Testis (tissue), 3 donors: ENCODE measurements around the gene ERC1. TPM values are rescaled to one million over a fixed set of nuclear protein-coding genes. Genes with fewer than 3 reads are reported as not detected.

Source experiments
- DNase-seq: peaks from one replicate; pipeline ENCODE4 v3.0.0-alpha.2; 2019
- H3K27ac ChIP-seq, 2 donors: fragments of 200-600 bp; sonication (generic); one replicate each; pipeline ENCODE4 v1.5.1; 2019
- H3K27me3 ChIP-seq: fragments of 200-600 bp; sonication (generic); one replicate; pipeline ENCODE4 v1.5.1; 2019
- H3K36me3 ChIP-seq: fragments of 200-600 bp; sonication (generic); one replicate; pipeline ENCODE4 v1.5.1; 2017; ENCODE audit warnings: low read depth; ENCODE audit errors: missing control alignments
- H3K4me1 ChIP-seq: fragments of 200-600 bp; sonication (generic); one replicate; pipeline ENCODE4 v1.5.1; 2019
- H3K4me3 ChIP-seq, 2 donors: fragments of 200-600 bp; sonication (generic); one replicate each; pipeline ENCODE4 v1.5.1; 2017 to 2019
- H3K9me3 ChIP-seq: fragments of 200-600 bp; sonication (generic); one replicate; pipeline ENCODE4 v1.5.1; 2017
- CTCF ChIP-seq, 3 experiments: fragments of 450-650 bp in 2 of 3; fragments of 200-600 bp in 1 of 3; sonication (generic) in 1 of 3; IDR thresholded peaks; one replicate each; pipeline ENCODE4 v1.5.1; 2016 to 2019; ENCODE audit warnings: antibody characterized with exemption in 3 of 3, mild to moderate bottlenecking in 2 of 3, moderate library complexity in 1 of 3
- POLR2A ChIP-seq: fragments of 450-650 bp; IDR thresholded peaks from one replicate; pipeline ENCODE4 v1.6.1; 2017; ENCODE audit warnings: antibody characterized with exemption, mild to moderate bottlenecking, moderate library complexity
- WGBS, 2 donors: methylation state at CpG; one replicate each; pipeline ENCODE4 v1.1.5; 2018; 5-methylcytosine and 5-hydroxymethylcytosine counted together
- intact Hi-C: fragments of 100-400 bp; cut with DNase I; formaldehyde crosslinking; loops from one replicate; pipeline ENCODE4 v1.15.1; 2023; ENCODE audit warnings: low total_unique reads
- polyA plus RNA-seq: library from polyadenylated mRNA; stranded (reverse); fragments of 350-450 nt; fragmentation: Illumina TruSeq; extraction: RNeasy Lipid Tissue Mini Kit (QIAGEN cat#74804); gene quantifications from one replicate; pipeline ENCODE4 v1.2.3, GENCODE V29; 2014; ENCODE audit warnings: low read depth, low replicate concordance; ENCODE audit not compliant: insufficient read depth
- total RNA-seq, 2 donors: library from RNA; depleted of rRNA; stranded (reverse); fragments of >200 nt; gene quantifications; one replicate each; pipeline ENCODE4 v1.2.3, GENCODE V29; 2016

The ERC1 gene
- total and polyA plus RNA-seq, 3 donors from 2014 or later, result 25.8 to 109 (median 106) TPM

GRCh38 chr12:1422604-1423315, 431.7 kb downstream of the ERC1 start:
- WGBS, 2 donors, result 94 to 95% methylated on average over 4 of the region's 4 CpGs
- intact Hi-C loops, result no loop called here
- H3K9me3 ChIP-seq, result no peaks in the 10 kb centered on the region
- H3K27me3 ChIP-seq, result no peaks in the 10 kb centered on the region
- TF ChIP-seq POLR2A (no peak), CTCF (IDR thresholded peaks at IDR 0.05) (no peak)
- H3K4me3 ChIP-seq, result no peak overlapping the region
- no peaks in the 10 kb centered on the region for H3K36me3 ChIP-seq
- H3K27ac ChIP-seq, result no peak overlapping the region
- no peaks in the 10 kb centered on the region for H3K4me1 ChIP-seq
- DNase-seq, result no peak

- H3K27ac ChIP-seq, result no peak overlapping the region
- TF ChIP-seq CTCF (IDR thresholded peaks at IDR 0.05), result no peak
- TF ChIP-seq POLR2A, result no peak
- no peaks in the 10 kb centered on the region for H3K36me3 ChIP-seq
- no peak for DNase-seq
- no peaks in the 10 kb centered on the region for H3K9me3 ChIP-seq
- intact Hi-C loops, result no loop called here
- 71 to 73% methylated on average over 4 of the region's 4 CpGs for WGBS, 2 donors
- no peak overlapping the region for H3K4me3 ChIP-seq
- H3K27me3 ChIP-seq, result no peaks in the 10 kb centered on the region
- no peaks in the 10 kb centered on the region for H3K4me1 ChIP-seq
Observed at GRCh38 chr12:1424674-1425395, 433.8 kb downstream of the ERC1 start.

- WGBS, 2 donors, result 99 to 100% methylated on average over 3 of the region's 3 CpGs
- TF ChIP-seq POLR2A, result no peak
- no peak for TF ChIP-seq CTCF (IDR thresholded peaks at IDR 0.05)
Observed at GRCh38 chr12:1425396-1425729, 434.3 kb downstream of the ERC1 start.

GRCh38 chr12:1428671-1429070, 437.6 kb downstream of the ERC1 start:
- H3K27ac ChIP-seq, result no peak overlapping the region
- TF ChIP-seq POLR2A, result no peak
- no peak for TF ChIP-seq CTCF (IDR thresholded peaks at IDR 0.05)
- intact Hi-C loops, result no loop called here
- no peaks in the 10 kb centered on the region for H3K36me3 ChIP-seq
- DNase-seq, result no peak
- H3K4me1 ChIP-seq, result no peaks in the 10 kb centered on the region
- whole genome bisulfite sequencing, 2 donors, result 95 to 98% methylated on average over 5 of the region's 5 CpGs
- no peaks in the 10 kb centered on the region for H3K9me3 ChIP-seq
- no peak overlapping the region for H3K4me3 ChIP-seq
- H3K27me3 ChIP-seq, result no peaks in the 10 kb centered on the region

More at GRCh38 chr12:1425396-1425729, 434.3 kb downstream of the ERC1 start:
- intact Hi-C loops, result no loop called here
- no peak for DNase-seq
- H3K4me3 ChIP-seq, result no peak overlapping the region
- no peak overlapping the region for H3K27ac ChIP-seq
- H3K27me3 ChIP-seq, result no peaks in the 10 kb centered on the region
- H3K4me1 ChIP-seq, result no peaks in the 10 kb centered on the region
- H3K36me3 ChIP-seq, result no peaks in the 10 kb centered on the region
- no peaks in the 10 kb centered on the region for H3K9me3 ChIP-seq
